ENCODE results near the gene FKBP3. TPM values are rescaled to one million over a fixed set of nuclear protein-coding genes. Genes with fewer than 3 reads are reported as not detected.
A peak's percentile ranks its signal among the peaks of the same experiment; 100 is the strongest.

FKBP3 gene
- total and polyA plus RNA-seq, 12 donors = 83.9 to 184 (median 105) TPM

GRCh38 chr14:45135659-45136395, 1.5 kb upstream of the FKBP3 start, which contains the start of gene FANCM:
TSS of gene FANCM (plus strand) at chr14:45135930. CDS start at chr14:45136032, 102 bp downstream.
- ATAC-seq = peak; percentile 72 to 88 (median 80)
- no peak for TF ChIP-seq CTCF (IDR thresholded peaks at IDR 0.05)
- peak within 1 kb of the TSS; percentile 28 to 94 (median 92) for H3K27ac ChIP-seq
- intact Hi-C loops (cut with DNase I) = loop anchor here in 8 of 10 donors (1.0 to 10.0 kb wide), 13 partner anchors 51 to 231 kb away; partner anchors contain the start of genes MIS18BP1 (in 7 of the 8), KLHL28 (in 4 of the 8), PRPF39 (in 3 of the 8) and TOGARAM1 (in 3 of the 8)
- peaks cover 0 to 51% (median 34%) of the 10 kb centered on the region in 9 donors for H3K4me1 ChIP-seq
- H3K27me3 ChIP-seq = no peaks in the 10 kb centered on the region
- WGBS, 2 donors = 0% methylated on average over 48 of the region's 48 CpGs
- peak; percentile 72 to 97 for DNase-seq
- peak within 1 kb of the TSS; percentile 48 to 85 (median 71) for H3K4me3 ChIP-seq
- no peaks in the 10 kb centered on the region for H3K36me3 ChIP-seq
- no peaks in the 10 kb centered on the region for H3K9me3 ChIP-seq

GRCh38 chr14:45135156-45135555, 875 bp upstream of the FKBP3 start:
- Histone ChIP-seq H3K9me3 (no peaks in the 10 kb centered on the region), H3K27me3 (no peaks in the 10 kb centered on the region), H3K36me3 (no peaks in the 10 kb centered on the region), H3K4me3 (peak overlapping the region; percentile 3 to 85 (median 71)), H3K4me1 (peaks cover 0 to 58% (median 34%) of the 10 kb centered on the region in 9 donors), H3K27ac (peak overlapping the region; percentile 28 to 94 (median 92))
- 0 to 1% methylated on average over 7 of the region's 7 CpGs for WGBS, 2 donors
- TF ChIP-seq CTCF (IDR thresholded peaks at IDR 0.05) = no peak
- ATAC-seq = no peak
- peak in 1 of 2 donors; percentile 5 for DNase-seq
- intact Hi-C loops (cut with DNase I) = loop anchor here in 8 of 10 donors (1.0 to 10.0 kb wide), 13 partner anchors 50 to 230 kb away; partner anchors contain the start of genes MIS18BP1 (in 7 of the 8), KLHL28 (in 4 of the 8), PRPF39 (in 3 of the 8) and TOGARAM1 (in 3 of the 8)

- peak; percentile 1 to 38 (median 17) for ATAC-seq
- peaks cover 0 to 72% (median 46%) of the 10 kb centered on the region in 9 donors for H3K4me1 ChIP-seq
- H3K9me3 ChIP-seq = no peaks in the 10 kb centered on the region
- peak overlapping the region; percentile 69 to 94 (median 92) for H3K27ac ChIP-seq
- no peaks in the 10 kb centered on the region for H3K27me3 ChIP-seq
- H3K4me3 ChIP-seq = peak overlapping the region; percentile 56 to 85 (median 71)
- TF ChIP-seq CTCF (IDR thresholded peaks at IDR 0.05) = no peak
- DNase-seq = no peak
- WGBS, 2 donors = 0 to 2% methylated on average over 9 of the region's 9 CpGs
- intact Hi-C loops (cut with DNase I) = loop anchor here in 8 of 10 donors (1.0 to 10.0 kb wide), 17 partner anchors 36 to 236 kb away; partner anchors contain the start of genes MIS18BP1 (in 7 of the 8), PRPF39 (in 3 of the 8), TOGARAM1 (in 3 of the 8) and KLHL28 (in 2 of the 8)
- H3K36me3 ChIP-seq = peaks cover 0 to 13% (median 0%) of the 10 kb centered on the region in 9 donors
Measured at GRCh38 chr14:45133683-45134050, 614 bp downstream of the FKBP3 start.

GRCh38 chr14:45128963-45129629, 5.2 kb downstream of the FKBP3 start:
- Histone ChIP-seq H3K9me3 (no peaks in the 10 kb centered on the region), H3K4me3 (no peak overlapping the region), H3K27ac (peak overlapping the region in 2 of 10 donors; percentile 2 to 10), H3K27me3 (no peaks in the 10 kb centered on the region), H3K36me3 (peaks cover 0 to 59% (median 7%) of the 10 kb centered on the region in 9 donors), H3K4me1 (peaks cover 0 to 55% (median 25%) of the 10 kb centered on the region in 9 donors)
- 35 to 69% methylated on average over 1 of the region's 1 CpG for WGBS, 2 donors
- DNase-seq (no peak), ATAC-seq (no peak)
- no peak for TF ChIP-seq CTCF (IDR thresholded peaks at IDR 0.05)
- intact Hi-C loops (cut with DNase I) = no loop called here

Data from heart right ventricle (tissue), 16 donors.